Skeletal muscle tissue (tissue), 4 donors: Measurements from ENCODE around the gene GORAB. TPM values are rescaled to one million over a fixed set of nuclear protein-coding genes. Genes with fewer than 3 reads are reported as not detected.

Source experiments
- H3K27ac ChIP-seq: one replicate; pipeline ENCODE4 v1.7.0; 2013; ENCODE audit warnings: mild to moderate bottlenecking, low read depth, low read length, inconsistent platforms
- H3K27me3 ChIP-seq, 3 donors: one replicate each; pipeline ENCODE4 v1.7.0; 2013; ENCODE audit warnings: low read length in 3 of 3; ENCODE audit not compliant: control insufficient read depth in 3 of 3, insufficient read depth in 3 of 3
- H3K36me3 ChIP-seq, 3 donors: one replicate each; pipeline ENCODE4 v1.7.0; 2013; ENCODE audit warnings: low read length in 3 of 3; ENCODE audit not compliant: control insufficient read depth in 3 of 3, insufficient read depth in 3 of 3
- H3K4me1 ChIP-seq, 3 donors: one replicate each; pipeline ENCODE4 v1.7.0; 2013; ENCODE audit warnings: low read length in 3 of 3, mild to moderate bottlenecking in 3 of 3; ENCODE audit not compliant: control insufficient read depth in 3 of 3, insufficient read depth in 3 of 3
- H3K4me3 ChIP-seq, 3 donors: one replicate each; pipeline ENCODE4 v1.7.0; 2013; ENCODE audit warnings: low read length in 3 of 3
- H3K9ac ChIP-seq, 3 donors: one replicate each; pipeline ENCODE4 v1.7.0; 2013; ENCODE audit warnings: low read length in 3 of 3, mild to moderate bottlenecking in 3 of 3, moderate library complexity in 2 of 3, low read depth in 1 of 3
- H3K9me3 ChIP-seq, 3 donors: one replicate each; pipeline ENCODE4 v1.7.0; 2013; ENCODE audit warnings: low read length in 3 of 3; ENCODE audit not compliant: control insufficient read depth in 3 of 3
- total RNA-seq: library from RNA; depleted of rRNA; stranded (reverse); fragments of >200 nt; gene quantifications from one replicate; pipeline ENCODE4 v1.2.3, GENCODE V29; 2014
- donor health status: Osteomylitis.

The GORAB gene, protein sequence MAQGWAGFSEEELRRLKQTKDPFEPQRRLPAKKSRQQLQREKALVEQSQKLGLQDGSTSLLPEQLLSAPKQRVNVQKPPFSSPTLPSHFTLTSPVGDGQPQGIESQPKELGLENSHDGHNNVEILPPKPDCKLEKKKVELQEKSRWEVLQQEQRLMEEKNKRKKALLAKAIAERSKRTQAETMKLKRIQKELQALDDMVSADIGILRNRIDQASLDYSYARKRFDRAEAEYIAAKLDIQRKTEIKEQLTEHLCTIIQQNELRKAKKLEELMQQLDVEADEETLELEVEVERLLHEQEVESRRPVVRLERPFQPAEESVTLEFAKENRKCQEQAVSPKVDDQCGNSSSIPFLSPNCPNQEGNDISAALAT
- total RNA-seq: 9.4 TPM

DNA sequence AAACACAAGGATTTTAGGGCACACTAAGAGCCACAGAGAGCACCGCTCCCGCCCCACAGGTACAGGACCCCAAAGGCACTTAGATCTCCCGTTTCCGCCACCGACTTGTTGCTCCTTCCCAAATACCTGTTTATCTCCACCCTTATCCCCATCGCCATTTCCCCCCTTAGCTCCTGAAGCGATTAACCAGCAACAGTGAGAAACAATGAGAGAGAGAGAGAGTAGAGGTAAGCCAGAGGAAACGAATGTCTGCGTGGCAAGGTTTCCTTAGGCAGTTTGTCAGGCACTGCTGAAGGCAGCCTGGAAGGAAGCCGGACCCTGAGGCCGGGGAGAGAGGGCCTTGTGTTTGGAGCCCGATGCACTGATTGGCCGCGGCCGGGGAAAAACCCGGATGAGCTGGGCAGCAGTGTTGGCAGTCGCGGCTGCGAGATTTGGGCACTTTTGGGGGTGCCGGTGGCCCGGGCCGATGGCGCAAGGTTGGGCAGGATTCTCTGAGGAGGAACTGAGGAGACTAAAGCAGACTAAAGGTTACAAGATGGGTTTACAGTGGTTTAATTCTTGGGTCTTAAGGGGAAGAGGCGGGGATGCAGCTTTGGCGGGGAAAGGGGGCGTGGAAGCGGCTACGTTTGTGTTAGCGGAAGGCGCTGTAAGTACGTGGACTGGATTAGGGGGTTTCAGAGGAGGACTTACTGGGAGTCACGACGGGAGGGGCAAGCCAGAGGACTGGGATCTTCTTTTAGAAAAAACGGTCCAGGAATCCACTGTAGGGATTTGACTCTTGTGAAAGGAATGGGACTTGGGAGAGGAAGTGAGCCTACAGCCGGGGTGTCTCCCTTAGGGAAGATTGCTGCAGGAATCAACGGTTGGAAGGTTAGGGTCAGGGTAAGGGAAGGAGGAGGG lies at the start of gene GORAB:
GORAB (plus strand) TSS at position 409 of the 900 bp plus-strand sequence; CDS start at position 467, 58 bp downstream.
- H3K4me1 ChIP-seq: peaks cover 3 to 13% (median 12%) of the 10 kb centered on the region in 3 donors
- H3K36me3 ChIP-seq: no peaks in the 10 kb centered on the region
- H3K27me3 ChIP-seq: no peaks in the 10 kb centered on the region
- peak within 1 kb of the TSS; percentile 89 to 98 (median 90) for H3K9ac ChIP-seq
- peak within 1 kb of the TSS; percentile 85 to 98 (median 95) for H3K4me3 ChIP-seq
- peak within 1 kb of the TSS; percentile 95 for H3K27ac ChIP-seq
- H3K9me3 ChIP-seq: no peaks in the 10 kb centered on the region

DNA sequence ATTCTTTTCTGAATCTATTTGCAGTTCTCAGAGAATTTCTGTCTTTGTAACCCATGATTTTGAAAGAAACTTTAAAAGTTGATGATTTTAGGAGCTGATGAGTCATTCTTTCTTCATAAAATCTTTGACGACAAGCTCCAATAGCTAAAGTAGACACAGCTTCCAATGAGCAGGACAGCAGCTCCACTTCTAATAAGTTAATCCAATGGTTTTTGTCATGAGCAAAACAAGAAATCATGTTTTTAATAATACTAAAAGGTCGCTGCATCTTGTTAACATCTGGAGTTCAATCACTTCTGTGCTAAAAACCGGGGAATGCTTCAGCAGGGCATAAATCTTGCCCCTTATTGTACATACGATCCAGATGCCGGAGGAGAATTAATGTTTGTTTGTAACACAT lies 48.9 kb upstream of the GORAB start:
- H3K9ac ChIP-seq: no peak overlapping the region
- no peaks in the 10 kb centered on the region for H3K36me3 ChIP-seq
- H3K27me3 ChIP-seq: no peaks in the 10 kb centered on the region
- no peak overlapping the region for H3K4me3 ChIP-seq
- H3K4me1 ChIP-seq: no peaks in the 10 kb centered on the region
- peak overlapping the region; percentile 33 for H3K27ac ChIP-seq
- H3K9me3 ChIP-seq: no peaks in the 10 kb centered on the region

DNA sequence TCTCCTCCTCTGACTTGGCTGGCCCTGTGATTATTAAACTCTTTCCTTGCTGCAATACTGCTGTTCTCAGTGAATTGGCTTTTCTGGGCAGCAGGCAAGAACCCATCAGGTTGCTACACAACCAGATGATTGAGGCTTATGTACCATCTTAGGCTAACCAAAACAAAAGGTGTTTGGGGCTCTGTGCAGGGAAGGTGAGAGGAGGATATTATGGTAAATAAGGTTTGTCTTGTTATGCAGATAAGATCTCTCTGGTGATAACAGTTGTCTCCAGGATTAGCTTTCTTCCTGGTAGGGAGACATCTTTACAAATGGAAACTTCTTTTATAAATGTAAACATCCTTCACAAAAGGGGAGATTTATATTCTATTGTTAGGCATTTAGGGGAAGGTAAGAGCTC lies 44.5 kb upstream of the GORAB start:
- no peak overlapping the region for H3K27ac ChIP-seq
- no peak overlapping the region for H3K9ac ChIP-seq
- no peak overlapping the region for H3K4me3 ChIP-seq
- H3K27me3 ChIP-seq: no peaks in the 10 kb centered on the region
- no peaks in the 10 kb centered on the region for H3K36me3 ChIP-seq
- H3K4me1 ChIP-seq: no peaks in the 10 kb centered on the region
- no peaks in the 10 kb centered on the region for H3K9me3 ChIP-seq

DNA sequence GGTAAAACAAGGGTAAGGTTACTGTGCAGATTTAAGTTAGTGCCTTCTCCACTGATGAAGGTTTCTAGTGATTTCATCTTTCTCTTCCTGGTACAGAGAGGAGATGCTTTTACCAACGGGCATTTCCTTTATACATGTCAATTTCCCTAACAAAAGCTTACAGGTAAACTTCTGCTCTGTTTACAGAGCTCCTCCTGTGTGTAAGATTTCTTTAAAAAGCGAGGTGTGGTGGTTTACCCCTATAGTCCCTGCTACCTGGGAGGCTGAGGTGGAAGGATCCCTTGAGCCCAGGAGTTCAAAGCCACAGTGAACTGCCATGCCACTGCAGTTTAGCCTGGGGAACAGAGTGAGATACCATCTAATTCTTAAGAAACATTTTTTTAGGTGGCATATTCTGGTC lies 40.7 kb upstream of the GORAB start:
- Histone ChIP-seq H3K4me1 (no peaks in the 10 kb centered on the region), H3K36me3 (no peaks in the 10 kb centered on the region), H3K9ac (no peak overlapping the region), H3K9me3 (no peaks in the 10 kb centered on the region), H3K27ac (no peak overlapping the region), H3K4me3 (no peak overlapping the region), H3K27me3 (no peaks in the 10 kb centered on the region)

DNA sequence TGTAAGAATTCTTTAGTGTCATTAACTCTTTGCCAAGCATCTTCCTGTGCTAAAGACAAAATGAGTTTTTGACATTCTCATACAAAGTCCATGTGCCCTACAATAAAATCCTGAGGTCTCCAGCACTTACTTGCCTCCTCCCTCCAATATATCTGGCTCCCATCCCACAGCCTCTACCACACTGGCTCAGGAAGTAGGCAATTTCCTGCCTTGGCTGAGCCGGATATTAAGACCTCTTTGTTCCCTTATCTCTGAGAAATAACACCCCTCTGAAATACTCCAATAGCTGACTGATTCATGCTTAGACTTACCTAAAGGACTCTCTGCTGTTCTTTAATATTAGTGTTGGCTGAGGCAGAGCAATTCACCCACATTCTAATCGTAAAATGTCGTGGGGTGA lies 37.6 kb upstream of the GORAB start:
- H3K9ac ChIP-seq: no peak overlapping the region
- no peaks in the 10 kb centered on the region for H3K4me1 ChIP-seq
- H3K27me3 ChIP-seq: no peaks in the 10 kb centered on the region
- H3K36me3 ChIP-seq: no peaks in the 10 kb centered on the region
- H3K9me3 ChIP-seq: no peaks in the 10 kb centered on the region
- H3K4me3 ChIP-seq: no peak overlapping the region
- no peak overlapping the region for H3K27ac ChIP-seq

DNA sequence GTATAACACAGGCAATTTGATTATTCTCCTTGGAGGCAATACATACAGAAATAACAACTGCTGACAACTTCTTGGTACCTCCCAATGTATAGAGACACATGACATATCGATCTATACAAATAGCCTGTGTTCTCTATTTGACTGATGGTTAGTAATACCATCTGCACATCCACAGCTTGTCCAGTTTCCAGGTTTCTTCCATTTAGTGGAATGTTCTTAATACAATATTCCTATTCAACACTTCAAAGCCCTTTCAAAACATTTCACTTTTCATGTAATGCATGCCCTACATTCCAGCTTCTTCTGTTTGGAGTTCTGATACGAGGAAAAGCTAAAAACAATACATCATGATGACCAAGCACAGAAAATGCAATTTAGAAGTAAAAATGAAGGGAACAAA lies 37.0 kb upstream of the GORAB start:
- Histone ChIP-seq H3K27me3 (no peaks in the 10 kb centered on the region), H3K27ac (no peak overlapping the region), H3K4me3 (no peak overlapping the region), H3K36me3 (no peaks in the 10 kb centered on the region), H3K4me1 (no peaks in the 10 kb centered on the region), H3K9ac (no peak overlapping the region), H3K9me3 (no peaks in the 10 kb centered on the region)

DNA sequence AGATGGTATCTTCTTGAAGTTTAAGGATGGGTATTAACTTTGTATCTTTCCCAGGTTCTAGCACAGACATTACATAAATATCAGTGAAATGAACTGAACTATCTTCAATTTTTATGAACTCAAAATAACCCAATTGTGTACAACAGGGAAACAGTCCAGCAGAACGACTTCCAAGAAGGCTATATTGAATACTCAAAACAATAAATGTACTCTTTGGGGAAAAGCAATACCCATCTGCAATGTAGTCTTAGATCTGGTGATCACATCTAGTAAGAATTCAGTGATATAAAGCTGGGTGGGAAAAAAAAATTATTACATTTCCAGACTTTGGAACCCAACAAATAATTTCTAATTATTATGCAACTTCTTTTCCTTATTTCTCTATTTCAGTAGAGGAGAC lies 33.1 kb upstream of the GORAB start:
- no peaks in the 10 kb centered on the region for H3K27me3 ChIP-seq
- no peak overlapping the region for H3K27ac ChIP-seq
- H3K4me1 ChIP-seq: no peaks in the 10 kb centered on the region
- H3K9me3 ChIP-seq: no peaks in the 10 kb centered on the region
- no peak overlapping the region for H3K9ac ChIP-seq
- H3K36me3 ChIP-seq: no peaks in the 10 kb centered on the region
- H3K4me3 ChIP-seq: no peak overlapping the region

DNA sequence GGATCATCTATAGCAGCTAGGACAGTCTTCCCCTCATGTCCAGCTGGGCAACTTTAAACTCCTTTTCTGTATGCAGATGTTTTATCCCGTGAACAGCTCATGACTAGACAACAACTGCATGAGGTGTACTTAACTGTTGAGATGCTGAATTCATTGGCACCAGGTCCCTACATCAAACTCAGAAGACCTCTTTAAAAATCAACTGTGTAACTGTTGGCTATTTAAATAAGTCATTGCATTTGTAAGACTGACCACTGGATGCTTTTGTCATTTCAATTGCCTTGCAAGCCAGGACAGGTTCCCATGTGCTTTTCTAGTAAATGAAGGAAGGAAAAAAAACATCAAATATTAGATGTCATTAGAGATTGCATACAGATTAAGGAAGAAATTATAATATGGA lies 28.3 kb upstream of the GORAB start:
- Histone ChIP-seq H3K27me3 (no peaks in the 10 kb centered on the region), H3K4me3 (no peak overlapping the region), H3K27ac (no peak overlapping the region), H3K4me1 (no peaks in the 10 kb centered on the region), H3K9ac (no peak overlapping the region), H3K9me3 (no peaks in the 10 kb centered on the region), H3K36me3 (no peaks in the 10 kb centered on the region)

DNA sequence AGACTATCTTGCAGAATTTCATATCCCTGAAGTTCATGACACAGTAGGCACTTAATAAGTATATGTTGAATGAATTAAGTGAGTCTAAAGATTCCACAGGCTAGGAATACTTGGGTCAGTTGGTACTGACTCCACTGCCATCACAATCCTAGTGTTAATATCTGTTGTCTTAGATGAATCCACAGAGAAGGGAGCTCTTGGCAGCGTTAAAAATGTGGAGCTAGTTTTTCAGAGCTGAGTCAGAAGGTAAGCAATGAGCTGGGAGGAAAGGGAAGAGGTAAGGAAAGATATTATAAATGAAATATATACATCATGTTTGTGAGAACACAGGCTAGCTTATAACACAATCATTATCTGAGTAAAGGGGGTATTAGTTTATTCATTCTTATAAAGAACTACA lies 21.8 kb upstream of the GORAB start:
- Histone ChIP-seq H3K27me3 (no peaks in the 10 kb centered on the region), H3K9me3 (no peaks in the 10 kb centered on the region), H3K4me3 (no peak overlapping the region), H3K9ac (no peak overlapping the region), H3K36me3 (no peaks in the 10 kb centered on the region), H3K27ac (no peak overlapping the region), H3K4me1 (no peaks in the 10 kb centered on the region)

DNA sequence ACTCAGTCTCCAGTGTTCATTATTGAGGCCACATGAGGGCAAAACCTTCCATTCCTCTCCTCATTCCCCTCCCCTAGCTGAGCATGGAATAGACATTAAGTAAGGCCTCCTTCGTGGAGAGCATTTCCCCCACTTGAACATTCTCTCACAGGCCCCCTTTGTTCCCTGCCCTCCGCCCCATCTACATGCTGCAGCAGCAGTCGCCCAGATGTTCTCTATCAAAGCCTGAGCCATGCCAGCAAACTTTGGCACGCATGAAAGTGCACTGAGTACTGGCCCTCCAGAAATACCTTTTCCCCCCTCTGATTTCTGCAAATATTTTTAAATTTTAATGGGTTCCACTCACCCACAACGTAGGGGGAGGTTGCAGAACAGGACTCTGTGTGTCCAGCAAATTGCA lies 20.9 kb upstream of the GORAB start:
- Histone ChIP-seq H3K9ac (no peak overlapping the region), H3K36me3 (no peaks in the 10 kb centered on the region), H3K27me3 (no peaks in the 10 kb centered on the region), H3K4me3 (no peak overlapping the region), H3K9me3 (no peaks in the 10 kb centered on the region), H3K4me1 (no peaks in the 10 kb centered on the region), H3K27ac (no peak overlapping the region)
